ENCODE results near the gene KRTAP5-4. TPM values are rescaled to one million over a fixed set of nuclear protein-coding genes. Genes with fewer than 3 reads are reported as not detected.

The KRTAP5-4 gene
- total RNA-seq, 1 donor = not detected

GRCh38 chr11:1572197-1573076 is 49.5 kb downstream of the KRTAP5-4 start, which contains the start of gene DUSP8:
DUSP8 (minus strand) TSS chr11:1572271; CDS start chr11:1565826, 6,445 bp downstream.
- Histone ChIP-seq H3K79me2 (ENCODE audit: insufficient read depth, low read length) (no peaks in the 10 kb centered on the region), H3K27me3 (ENCODE audit: insufficient read depth, low read length) (peaks cover 32% of the 10 kb centered on the region), H4K20me1 (ENCODE audit: insufficient read depth, low read length) (peaks cover 16% of the 10 kb centered on the region), H3K9me3 (ENCODE audit: low read depth, low read length) (no peaks in the 10 kb centered on the region), H3K36me3 (ENCODE audit: insufficient read depth, low read length) (no peaks in the 10 kb centered on the region), H2AFZ (ENCODE audit: low read length) (no peak within 1 kb of the TSS), H3K27ac (ENCODE audit: low read depth, low read length) (no peak within 1 kb of the TSS), H3K4me1 (ENCODE audit: insufficient read depth, low read length) (no peaks in the 10 kb centered on the region), H3K4me2 (ENCODE audit: insufficient read depth, low read length) (peak within 1 kb of the TSS; percentile 65), H3K4me3 (ENCODE audit: insufficient read depth, low read length) (peak within 1 kb of the TSS; percentile 72)
- DNase-seq (ENCODE audit: insufficient read length, low spot score, missing footprints) = peak; percentile 100
- TF ChIP-seq CTCF (IDR thresholded peaks at IDR 0.05; ENCODE audit: extremely low read depth, low read depth, low read length) = no peak

GRCh38 chr11:1571760-1572196 is 50.2 kb downstream of the KRTAP5-4 start:
- peak; percentile 89 for DNase-seq (ENCODE audit: insufficient read length, low spot score, missing footprints)
- peak overlapping the region; percentile 72 for H3K4me3 ChIP-seq (ENCODE audit: insufficient read depth, low read length)
- no peak overlapping the region for H3K4me2 ChIP-seq (ENCODE audit: insufficient read depth, low read length)
- H3K36me3 ChIP-seq (ENCODE audit: insufficient read depth, low read length) = no peaks in the 10 kb centered on the region
- no peaks in the 10 kb centered on the region for H3K9me3 ChIP-seq (ENCODE audit: low read depth, low read length)
- H3K27ac ChIP-seq (ENCODE audit: low read depth, low read length) = no peak overlapping the region
- no peak overlapping the region for H2AFZ ChIP-seq (ENCODE audit: low read length)
- no peaks in the 10 kb centered on the region for H3K4me1 ChIP-seq (ENCODE audit: insufficient read depth, low read length)
- TF ChIP-seq CTCF (IDR thresholded peaks at IDR 0.05; ENCODE audit: extremely low read depth, low read depth, low read length) = no peak
- H3K79me2 ChIP-seq (ENCODE audit: insufficient read depth, low read length) = no peaks in the 10 kb centered on the region
- peaks cover 32% of the 10 kb centered on the region for H3K27me3 ChIP-seq (ENCODE audit: insufficient read depth, low read length)
- peaks cover 18% of the 10 kb centered on the region for H4K20me1 ChIP-seq (ENCODE audit: insufficient read depth, low read length)

Other genes starting within 250 kb of the KRTAP5-4 start
- gene BRSK2, start 232.2 kb downstream of the KRTAP5-4 start, total RNA-seq = 0.36 TPM in 1 of 2 replicates, not detected in the other
- 28.2 and 29.8 TPM in 2 replicates for gene MOB2, start 135.4 kb downstream of the KRTAP5-4 start, total RNA-seq
- under 0.01 TPM in 2 replicates for gene DUSP8, start 49.9 kb downstream of the KRTAP5-4 start, total RNA-seq
- not detected in 2 replicates for gene KRTAP5-1, start 36.9 kb downstream of the KRTAP5-4 start, total RNA-seq
- gene KRTAP5-2, start 23.8 kb downstream of the KRTAP5-4 start, total RNA-seq = not detected in 2 replicates
- gene KRTAP5-3, start 13.7 kb downstream of the KRTAP5-4 start, total RNA-seq = not detected in 2 replicates
- gene KRTAP5-5, start 7.6 kb upstream of the KRTAP5-4 start, total RNA-seq = not detected in 2 replicates
- not detected in 2 replicates for gene KRTAP5-6, start 75.1 kb upstream of the KRTAP5-4 start, total RNA-seq
- 15.0 and 18.1 TPM in 2 replicates for gene IFITM10, start 128.5 kb upstream of the KRTAP5-4 start, total RNA-seq
- 491 and 519 TPM in 2 replicates for gene CTSD, start 141.8 kb upstream of the KRTAP5-4 start, total RNA-seq
- 0.36 and 0.59 TPM in 2 replicates for gene SYT8, start 212.9 kb upstream of the KRTAP5-4 start, total RNA-seq
- not detected in 2 replicates for gene TNNI2, start 216.8 kb upstream of the KRTAP5-4 start, total RNA-seq
- gene LSP1, start 230.9 kb upstream of the KRTAP5-4 start, total RNA-seq = 41.0 and 54.6 TPM in 2 replicates

All from osteoblast (primary cell).